H1 (cell line): ENCODE measurements around the gene PRKCH. TPM values are rescaled to one million over a fixed set of nuclear protein-coding genes. Genes with fewer than 3 reads are reported as not detected.
A peak's percentile ranks its signal among the peaks of the same experiment; 100 is the strongest.

Experiments used
- CTCF ChIA-PET: fragments of 300-600 bp; sonication (Branson Sonifier 250); formaldehyde crosslinking; loops from one replicate; lab custom pipeline; 2021; ENCODE audit not compliant: partially characterized antibody; lab: Charles Lee
- POLR2A ChIA-PET: fragments of 300-600 bp; sonication (Branson Sonifier 250); formaldehyde crosslinking; loops from one replicate; lab custom pipeline; 2021; ENCODE audit warnings: inconsistent platforms; ENCODE audit not compliant: partially characterized antibody; lab: Charles Lee
- DNase-seq, 2 experiments: peaks; one replicate each; pipeline versions ENCODE4 v3.0.0 to v3.0.0-alpha.2; 2010 to 2022; ENCODE audit warnings: low spot score in 2 of 2, low read depth in 1 of 2, mixed read lengths in 1 of 2
- FAIRE-seq: peaks from 2 replicates; lab custom pipeline; 2011; peaks lifted over from hg19 to GRCh38; lab: Jason Lieb, UNC
- H2AFZ ChIP-seq: 2 replicates; pipeline ENCODE4 v1.8.1; 2012; ENCODE audit warnings: low read length, inconsistent platforms
- H2AK5ac ChIP-seq: 2 replicates; pipeline ENCODE4 v1.6.1; 2013; ENCODE audit warnings: low read depth, low read length
- H2BK120ac ChIP-seq: replicated peaks from 2 replicates; pipeline ENCODE3; 2013; ENCODE audit warnings: low read depth, low read length, inconsistent platforms
- H2BK12ac ChIP-seq: 2 replicates; pipeline ENCODE4 v1.6.1; 2013; ENCODE audit warnings: low read depth, low read length
- H2BK15ac ChIP-seq: 2 replicates; pipeline ENCODE4 v1.6.1; 2013; ENCODE audit warnings: low read length
- H2BK20ac ChIP-seq: 2 replicates; pipeline ENCODE4 v1.6.1; 2013; ENCODE audit warnings: low read length
- H2BK5ac ChIP-seq: 2 replicates; pipeline ENCODE4 v1.6.1; 2013; ENCODE audit warnings: low read depth, low read length
- H3K14ac ChIP-seq: 2 replicates; pipeline ENCODE4 v1.6.1; 2013; ENCODE audit warnings: inconsistent platforms; ENCODE audit not compliant: insufficient read length
- H3K18ac ChIP-seq: 2 replicates; pipeline ENCODE4 v1.6.1; 2013; ENCODE audit warnings: low read length; ENCODE audit errors: extremely low read depth
- H3K23ac ChIP-seq: 2 replicates; pipeline ENCODE4 v1.6.1; 2013; ENCODE audit warnings: inconsistent platforms; ENCODE audit not compliant: insufficient read length
- H3K23me2 ChIP-seq: 2 replicates; pipeline ENCODE4 v1.6.1; 2013; ENCODE audit warnings: low read depth, low read length
- H3K27ac ChIP-seq: 2 replicates; pipeline ENCODE4 v1.6.1; 2011; ENCODE audit warnings: low read depth, low read length, inconsistent platforms
- H3K27me3 ChIP-seq, 4 experiments: replicated peaks in 1 of 4; 1 replicate in 1 of 4; 2 replicates in 3 of 4; pipeline versions ENCODE4 v1.6.1 to v1.8.1; 2011 to 2013; ENCODE audit warnings: low read length in 3 of 4, mild to moderate bottlenecking in 3 of 4, inconsistent platforms in 2 of 4, mixed read lengths in 2 of 4, moderate library complexity in 1 of 4; ENCODE audit not compliant: control insufficient read depth in 3 of 4, insufficient read depth in 3 of 4; ENCODE audit errors: extremely low read depth in 1 of 4
- H3K36me3 ChIP-seq, 4 experiments: 2 replicates each; pipeline versions ENCODE4 v1.6.1 to v1.8.1; 2011 to 2013; ENCODE audit warnings: mild to moderate bottlenecking in 4 of 4, low read length in 3 of 4, moderate library complexity in 2 of 4, control low read depth in 1 of 4, inconsistent platforms in 1 of 4; ENCODE audit not compliant: insufficient read depth in 4 of 4, control insufficient read depth in 2 of 4
- H3K4ac ChIP-seq: replicated peaks from 2 replicates; pipeline ENCODE3; 2013; ENCODE audit warnings: low read length, low read depth, mixed read lengths, inconsistent platforms; ENCODE audit not compliant: insufficient read length
- H3K4me1 ChIP-seq, 4 experiments: replicated peaks in 1 of 4; 1 replicate in 1 of 4; 2 replicates in 3 of 4; pipeline versions ENCODE4 v1.6.1 to v1.8.1; 2011 to 2013; ENCODE audit warnings: low read length in 3 of 4, inconsistent platforms in 2 of 4, mixed read lengths in 1 of 4; ENCODE audit not compliant: insufficient read depth in 4 of 4, control insufficient read depth in 3 of 4
- H3K4me2 ChIP-seq, 2 experiments: 2 replicates each; pipeline versions ENCODE4 v1.6.1 to v1.8.1; 2011 to 2013; ENCODE audit warnings: low read depth in 2 of 2, low read length in 2 of 2, control low read depth in 1 of 2, inconsistent platforms in 1 of 2, mild to moderate bottlenecking in 1 of 2; ENCODE audit not compliant: insufficient read depth in 1 of 2
- H3K4me3 ChIP-seq, 4 experiments: fragments of 200-600, 300-600 bp in 1 of 4; sonication (generic), shearing (Covaris generic), sonication (Bioruptor Twin) in 1 of 4; 2 replicates each; pipeline versions ENCODE4 v1.5.1 to v1.8.1; 2011 to 2016; ENCODE audit warnings: low read length in 4 of 4, low read depth in 3 of 4, control low read depth in 2 of 4, inconsistent platforms in 2 of 4, mild to moderate bottlenecking in 2 of 4, mixed read lengths in 1 of 4, moderate library complexity in 1 of 4; ENCODE audit not compliant: insufficient read depth in 2 of 4; ENCODE audit errors: extremely low read depth in 1 of 4
- H3K56ac ChIP-seq: replicated peaks from 2 replicates; pipeline ENCODE3; 2013; ENCODE audit warnings: low read depth, mild to moderate bottlenecking, mixed read lengths, low read length, inconsistent platforms; ENCODE audit not compliant: insufficient read length
- H3K79me1 ChIP-seq: 2 replicates; pipeline ENCODE4 v1.6.1; 2013; ENCODE audit warnings: low read depth, low read length, control low read depth
- H3K79me2 ChIP-seq, 2 experiments: 2 replicates each; pipeline versions ENCODE4 v1.6.1 to v1.8.1; 2012 to 2013; ENCODE audit warnings: low read length in 2 of 2, mild to moderate bottlenecking in 2 of 2, inconsistent platforms in 1 of 2; ENCODE audit not compliant: insufficient read depth in 2 of 2, control insufficient read depth in 1 of 2
- H3K9ac ChIP-seq, 4 experiments: replicated peaks in 1 of 4; 1 replicate in 1 of 4; 2 replicates in 3 of 4; pipeline versions ENCODE4 v1.6.1 to v1.8.1; 2011 to 2013; ENCODE audit warnings: low read depth in 3 of 4, low read length in 3 of 4, control low read depth in 2 of 4, mild to moderate bottlenecking in 2 of 4, moderate library complexity in 2 of 4, inconsistent platforms in 1 of 4; ENCODE audit errors: extremely low read depth in 1 of 4
- H3K9me3 ChIP-seq, 2 experiments: 2 replicates each; pipeline versions ENCODE4 v1.6.1 to v1.8.1; 2012 to 2013; ENCODE audit warnings: mild to moderate bottlenecking in 2 of 2, moderate library complexity in 2 of 2, control low read depth in 1 of 2, inconsistent platforms in 1 of 2, low read depth in 1 of 2, low read length in 1 of 2, mixed read lengths in 1 of 2; ENCODE audit not compliant: insufficient read depth in 2 of 2
- H4K20me1 ChIP-seq, 2 experiments: replicated peaks in 1 of 2; 2 replicates each; pipeline versions ENCODE3 to v1.8.1; 2011 to 2013; ENCODE audit warnings: inconsistent platforms in 2 of 2, low read length in 2 of 2, mild to moderate bottlenecking in 1 of 2; ENCODE audit not compliant: insufficient read depth in 2 of 2, control insufficient read depth in 1 of 2
- H4K5ac ChIP-seq: 2 replicates; pipeline ENCODE4 v1.6.1; 2013; ENCODE audit warnings: low read length, low read depth, mixed read lengths, inconsistent platforms; ENCODE audit not compliant: insufficient read length
- H4K8ac ChIP-seq: 2 replicates; pipeline ENCODE4 v1.8.0; 2013; ENCODE audit warnings: mild to moderate bottlenecking, moderate library complexity, low read length, inconsistent platforms; ENCODE audit not compliant: insufficient read depth; ENCODE audit errors: extremely low read depth
- H4K91ac ChIP-seq: replicated peaks from 2 replicates; pipeline ENCODE3; 2013; ENCODE audit warnings: low read length, mixed read lengths, inconsistent platforms; ENCODE audit not compliant: insufficient read length
- BCL11A ChIP-seq, 2 experiments: IDR thresholded peaks; one replicate each; pipeline ENCODE4 v1.6.1; 2011; ENCODE audit warnings: low read depth in 2 of 2, low read length in 2 of 2, mild to moderate bottlenecking in 2 of 2
- CREB1 ChIP-seq: IDR thresholded peaks from 2 replicates; pipeline ENCODE4 v1.6.1; 2012; ENCODE audit warnings: inconsistent platforms
- EGR1 ChIP-seq: IDR thresholded peaks from 2 replicates; pipeline ENCODE4 v1.6.1; 2011; ENCODE audit warnings: low read depth, low read length, borderline replicate concordance
- NANOG ChIP-seq: IDR thresholded peaks from 2 replicates; pipeline ENCODE4 v1.6.1; 2011; ENCODE audit warnings: low read length, low read depth, mild to moderate bottlenecking, inconsistent platforms; ENCODE audit not compliant: insufficient read depth, poor library complexity, severe bottlenecking
- PHF8 ChIP-seq: fragments of 200-600 bp; sonication (generic); conservative IDR thresholded peaks from 2 replicates; pipeline ENCODE4 v1.7.1; 2012; ENCODE audit warnings: low read depth, mild to moderate bottlenecking, inconsistent platforms, low read length, moderate library complexity
- RXRA ChIP-seq: IDR thresholded peaks from 2 replicates; pipeline ENCODE4 v1.6.1; 2011; ENCODE audit warnings: low read depth, mild to moderate bottlenecking, low read length, moderate library complexity; ENCODE audit not compliant: insufficient read depth
- SIRT6 ChIP-seq: IDR thresholded peaks from one replicate; pipeline ENCODE4 v1.7.1; 2012; ENCODE audit warnings: low read length, inconsistent platforms
- SIX5 ChIP-seq: IDR thresholded peaks from 2 replicates; pipeline ENCODE4 v1.6.1; 2011; ENCODE audit warnings: mild to moderate bottlenecking, low read depth, low read length
- SRF ChIP-seq: IDR thresholded peaks from 2 replicates; pipeline ENCODE4 v1.6.1; 2011; ENCODE audit warnings: mild to moderate bottlenecking, low read depth, low read length, moderate library complexity
- TBP ChIP-seq: IDR thresholded peaks from 2 replicates; pipeline ENCODE4 v1.6.1; 2011; ENCODE audit warnings: low read depth, low read length, improper control_type of control experiment
- TCF12 ChIP-seq: IDR thresholded peaks from 2 replicates; pipeline ENCODE4 v1.6.1; 2011; ENCODE audit warnings: low read depth, mild to moderate bottlenecking, low read length
- TEAD4 ChIP-seq: IDR thresholded peaks from 2 replicates; pipeline ENCODE4 v1.6.1; 2012; ENCODE audit warnings: low read depth, low read length, inconsistent platforms, mixed read lengths
- ZNF274 ChIP-seq: IDR thresholded peaks from 2 replicates; pipeline ENCODE4 v1.7.0; 2012; ENCODE audit warnings: low read length, borderline replicate concordance; ENCODE audit errors: extremely low read depth
- WGBS, 2 experiments: shearing (Covaris generic) in 1 of 2; methylation state at CpG; one replicate each; pipeline versions ENCODE4 v1.1.6 to v1.1.7; 2013 to 2015; ENCODE audit warnings: low lambda C conversion rate in 2 of 2, mixed read lengths in 2 of 2, inconsistent platforms in 1 of 2, low coverage in 1 of 2, missing lambda C conversion rate in 1 of 2; ENCODE audit not compliant: insufficient replicate concordance in 2 of 2, insufficient coverage in 1 of 2, insufficient read length in 1 of 2; ENCODE audit errors: extremely low coverage in 1 of 2, missing lambda C conversion rate in 1 of 2; 5-methylcytosine and 5-hydroxymethylcytosine counted together
- polyA plus RNA-seq, 7 experiments: library from polyadenylated mRNA; depleted of rRNA in 3 of 7; stranded (reverse) in 5 of 7; unstranded in 2 of 7; fragments of >200 nt in 5 of 7; fragments of 200-250 nt in 2 of 7; gene quantifications; 1 replicate in 5 of 7; 2 replicates in 1 of 7; 4 replicates in 1 of 7; pipeline versions ENCODE4 v1.2.1 to v1.2.3, GENCODE V29; 2011 to 2013; ENCODE audit warnings: missing spikeins in 2 of 7, mixed read lengths in 2 of 7
- total RNA-seq: library from RNA; stranded (reverse); fragmentation: NEBNext Ultra II Directional; extraction: Animal tissue kit (Norgen Biotek cat#: 25700); gene quantifications from 2 replicates; pipeline ENCODE4 v1.2.1, GENCODE V29; 2021

Gene PRKCH
- total and polyA plus RNA-seq, 2 of the 8 experiments (the other 6 are each of a cell fraction or from before 2014, with no cell fraction given): 6.4 to 7.0 TPM

DNA sequence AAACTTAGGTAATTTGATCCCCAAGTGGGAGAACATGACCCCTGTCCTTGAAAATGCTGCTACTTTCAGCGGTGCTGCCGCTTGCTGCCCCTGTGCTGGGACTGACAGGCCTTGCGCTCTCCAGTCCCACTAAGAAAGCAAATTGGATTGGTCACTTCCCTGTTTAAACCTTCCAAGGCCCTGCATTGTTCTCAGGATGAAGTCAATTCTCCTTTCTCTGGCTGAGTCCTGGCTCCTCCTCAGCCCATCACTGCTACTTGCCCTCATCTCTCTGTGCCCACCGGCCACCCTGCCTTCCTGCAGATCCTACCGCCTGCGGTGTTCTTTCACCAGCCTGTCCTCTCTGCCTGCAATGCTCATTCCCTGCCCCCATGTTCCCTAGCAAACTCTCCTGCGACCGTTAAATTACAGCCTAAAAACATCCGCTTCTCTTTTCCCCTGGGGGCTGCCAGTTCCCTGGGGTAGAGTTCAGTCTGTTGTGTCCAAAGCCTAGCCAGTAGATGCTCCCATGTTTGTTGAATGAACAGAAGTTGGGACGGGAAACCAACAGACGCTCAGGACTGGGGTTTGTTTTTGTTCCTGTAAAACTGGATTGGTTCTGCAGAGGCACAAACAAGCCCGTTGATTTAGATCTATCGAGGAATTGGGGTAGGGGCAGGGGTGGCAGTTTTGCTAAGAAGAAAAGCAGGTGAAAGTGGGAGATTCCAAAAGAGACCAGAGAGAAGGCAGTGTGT is 246.6 kb downstream of the PRKCH start:
- no peak for TF ChIP-seq TBP
- no peak for TF ChIP-seq TEAD4
- TF ChIP-seq NANOG: no peak
- no peak for TF ChIP-seq SIX5
- TF ChIP-seq PHF8: no peak
- no peak for TF ChIP-seq SRF
- TF ChIP-seq TCF12: no peak
- no peak for TF ChIP-seq BCL11A (IDR thresholded peaks at IDR 0.05; ENCODE audit: low read depth in 2 of 2, low read length in 2 of 2)
- no peak for TF ChIP-seq CREB1
- TF ChIP-seq SIRT6: no peak
- no peak for TF ChIP-seq EGR1
- no peak for TF ChIP-seq ZNF274
- TF ChIP-seq RXRA: no peak
- Histone ChIP-seq H3K9ac (no peak overlapping the region; a peak in 1 of 7 replicates), H3K56ac (no peak overlapping the region), H3K14ac (no peak overlapping the region), H3K79me1 (no peaks in the 10 kb centered on the region), H2AFZ (peak overlapping the region; percentile 79), H2BK5ac (peak overlapping the region; percentile 41; the same call in 1 of the 2 replicates), H3K23ac (no peak overlapping the region), H2BK120ac (no peak overlapping the region), H3K23me2 (peaks cover 7% of the 10 kb centered on the region; the same call in 1 of the 2 replicates), H3K27me3 (peaks cover 0 to 6% (median 2%) of the 10 kb centered on the region in 4 experiments; a peak in 4 of 7 replicates), H4K8ac (no peak overlapping the region), H3K79me2 (no peaks in the 10 kb centered on the region), H4K20me1 (no peaks in the 10 kb centered on the region), H3K4me1 (peaks cover 4 to 17% (median 13%) of the 10 kb centered on the region in 4 experiments), H2BK12ac (peak overlapping the region; percentile 82), H2BK15ac (peak overlapping the region; percentile 34; the same call in 1 of the 2 replicates), H3K4me2 (peak overlapping the region; percentile 55 to 79), H4K5ac (no peak overlapping the region), H2BK20ac (0 out of 2 replicates have a peak overlapping the region, but pooled peaks have one; percentile 62), H3K27ac (no peak overlapping the region), H3K36me3 (no peaks in the 10 kb centered on the region), H3K18ac (peak overlapping the region; percentile 85), H2AK5ac (no peak overlapping the region), H3K4ac (peak overlapping the region; percentile 16), H4K91ac (peak overlapping the region; percentile 12), H3K9me3 (no peaks in the 10 kb centered on the region), H3K4me3 (peak overlapping the region; percentile 21 to 59 (median 44); a peak in 7 of 8 replicates)
- no peak for FAIRE-seq
- WGBS, 2 experiments: 27% methylated on average over 13 of the region's 13 CpGs; no CpG with 5 or more reads in 1 of the 2 experiments
- ChIA-PET POLR2A (interaction anchor here (1.0 to 1.3 kb wide), 2 partner anchors 15 to 112 kb away, joined by 3 read pairs; no protein-coding TSS in a partner anchor), CTCF (interaction anchor here (0.5 to 3.7 kb wide), 13 partner anchors 10 to 1580 kb away, joined by 3 to 22 read pairs (median 3); no protein-coding TSS in a partner anchor)
- DNase-seq: peak in 1 of 2 experiments; percentile 60
